ENCODE data around the gene ABCA3.

ABCA3 gene

GRCh38 chr16:2236337-2237101, 104.0 kb downstream of the ABCA3 start, which contains the start of gene DNASE1L2:
Gene DNASE1L2, plus strand, starts transcription at chr16:2236444. Its CDS starts 373 bp downstream, at chr16:2236817.
- Histone ChIP-seq H3K27me3 (replicated peaks; ENCODE audit: control insufficient read depth, insufficient read depth, low read length, poor library complexity, severe bottlenecking) (peaks cover 7% of the 10 kb centered on the region), H3K4me1 (ENCODE audit: control insufficient read depth, insufficient read depth, low read length, poor library complexity, severe bottlenecking) (peaks cover 11% of the 10 kb centered on the region), H3K27ac (ENCODE audit: insufficient read depth, low read length, poor library complexity, severe bottlenecking) (no peak within 1 kb of the TSS), H3K4me3 (ENCODE audit: insufficient read depth, low read depth, low read length, poor library complexity, severe bottlenecking) (no peak within 1 kb of the TSS), H3K9me3 (ENCODE audit: control insufficient read depth, low read length) (no peaks in the 10 kb centered on the region), H3K36me3 (ENCODE audit: control insufficient read depth, insufficient read depth, low read length) (peaks cover 40% of the 10 kb centered on the region)
- DNase-seq = no peak

- no peak overlapping the region for H3K4me3 ChIP-seq (ENCODE audit: insufficient read depth, low read depth, low read length, poor library complexity, severe bottlenecking)
- no peaks in the 10 kb centered on the region for H3K9me3 ChIP-seq (ENCODE audit: control insufficient read depth, low read length)
- no peak for DNase-seq
- peaks cover 11% of the 10 kb centered on the region for H3K4me1 ChIP-seq (ENCODE audit: control insufficient read depth, insufficient read depth, low read length, poor library complexity, severe bottlenecking)
- H3K27ac ChIP-seq (ENCODE audit: insufficient read depth, low read length, poor library complexity, severe bottlenecking) = no peak overlapping the region
- peaks cover 47% of the 10 kb centered on the region for H3K36me3 ChIP-seq (ENCODE audit: control insufficient read depth, insufficient read depth, low read length)
- H3K27me3 ChIP-seq (replicated peaks; ENCODE audit: control insufficient read depth, insufficient read depth, low read length, poor library complexity, severe bottlenecking) = peaks cover 7% of the 10 kb centered on the region
These were observed 104.7 kb downstream of the ABCA3 start for GRCh38 chr16:2235695-2236336.

DNA sequence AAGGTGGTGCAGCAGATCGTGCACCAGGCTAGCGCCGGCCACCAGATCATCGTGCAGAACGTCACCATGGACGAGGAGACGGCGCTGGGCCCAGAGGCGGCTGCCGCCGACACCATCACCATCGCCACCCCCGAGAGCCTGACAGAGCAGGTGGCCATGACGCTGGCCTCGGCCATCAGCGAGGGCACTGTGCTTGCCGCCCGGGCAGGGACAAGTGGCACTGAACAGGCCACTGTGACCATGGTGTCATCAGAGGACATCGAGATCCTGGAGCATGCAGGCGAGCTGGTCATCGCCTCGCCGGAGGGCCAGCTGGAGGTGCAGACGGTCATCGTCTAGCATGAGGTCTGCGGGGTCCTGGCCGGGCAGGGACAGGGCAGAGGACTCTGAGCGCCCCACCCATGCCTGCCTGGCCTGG, 105.3 kb downstream of the ABCA3 start:
- peaks cover 7% of the 10 kb centered on the region for H3K27me3 ChIP-seq (replicated peaks; ENCODE audit: control insufficient read depth, insufficient read depth, low read length, poor library complexity, severe bottlenecking)
- no peak overlapping the region for H3K27ac ChIP-seq (ENCODE audit: insufficient read depth, low read length, poor library complexity, severe bottlenecking)
- H3K4me3 ChIP-seq (ENCODE audit: insufficient read depth, low read depth, low read length, poor library complexity, severe bottlenecking) = no peak overlapping the region
- H3K4me1 ChIP-seq (ENCODE audit: control insufficient read depth, insufficient read depth, low read length, poor library complexity, severe bottlenecking) = peaks cover 11% of the 10 kb centered on the region
- no peak for DNase-seq
- peaks cover 53% of the 10 kb centered on the region for H3K36me3 ChIP-seq (ENCODE audit: control insufficient read depth, insufficient read depth, low read length)
- H3K9me3 ChIP-seq (ENCODE audit: control insufficient read depth, low read length) = no peaks in the 10 kb centered on the region

DNA sequence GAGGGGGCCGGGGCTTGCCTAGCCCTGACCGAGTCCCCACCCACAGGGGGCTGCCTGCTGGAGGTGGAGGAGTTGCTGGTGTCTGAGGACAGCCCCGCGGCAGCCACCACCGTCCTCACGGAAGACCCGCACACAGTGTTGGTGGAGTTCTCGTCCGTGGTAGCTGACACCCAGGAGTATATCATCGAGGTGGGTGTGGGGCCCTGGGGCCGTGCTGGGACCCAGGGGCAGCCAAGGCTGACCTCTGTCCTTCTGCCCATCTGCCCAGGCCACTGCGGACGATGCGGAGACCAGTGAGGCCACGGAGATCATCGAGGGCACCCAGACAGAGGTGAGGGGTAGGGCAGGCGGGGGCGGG, 105.7 kb downstream of the ABCA3 start:
- Histone ChIP-seq H3K27me3 (replicated peaks; ENCODE audit: control insufficient read depth, insufficient read depth, low read length, poor library complexity, severe bottlenecking) (peaks cover 7% of the 10 kb centered on the region), H3K9me3 (ENCODE audit: control insufficient read depth, low read length) (no peaks in the 10 kb centered on the region), H3K27ac (ENCODE audit: insufficient read depth, low read length, poor library complexity, severe bottlenecking) (no peak overlapping the region), H3K36me3 (ENCODE audit: control insufficient read depth, insufficient read depth, low read length) (peaks cover 57% of the 10 kb centered on the region), H3K4me1 (ENCODE audit: control insufficient read depth, insufficient read depth, low read length, poor library complexity, severe bottlenecking) (peaks cover 11% of the 10 kb centered on the region), H3K4me3 (ENCODE audit: insufficient read depth, low read depth, low read length, poor library complexity, severe bottlenecking) (no peak overlapping the region)
- no peak for DNase-seq

DNA sequence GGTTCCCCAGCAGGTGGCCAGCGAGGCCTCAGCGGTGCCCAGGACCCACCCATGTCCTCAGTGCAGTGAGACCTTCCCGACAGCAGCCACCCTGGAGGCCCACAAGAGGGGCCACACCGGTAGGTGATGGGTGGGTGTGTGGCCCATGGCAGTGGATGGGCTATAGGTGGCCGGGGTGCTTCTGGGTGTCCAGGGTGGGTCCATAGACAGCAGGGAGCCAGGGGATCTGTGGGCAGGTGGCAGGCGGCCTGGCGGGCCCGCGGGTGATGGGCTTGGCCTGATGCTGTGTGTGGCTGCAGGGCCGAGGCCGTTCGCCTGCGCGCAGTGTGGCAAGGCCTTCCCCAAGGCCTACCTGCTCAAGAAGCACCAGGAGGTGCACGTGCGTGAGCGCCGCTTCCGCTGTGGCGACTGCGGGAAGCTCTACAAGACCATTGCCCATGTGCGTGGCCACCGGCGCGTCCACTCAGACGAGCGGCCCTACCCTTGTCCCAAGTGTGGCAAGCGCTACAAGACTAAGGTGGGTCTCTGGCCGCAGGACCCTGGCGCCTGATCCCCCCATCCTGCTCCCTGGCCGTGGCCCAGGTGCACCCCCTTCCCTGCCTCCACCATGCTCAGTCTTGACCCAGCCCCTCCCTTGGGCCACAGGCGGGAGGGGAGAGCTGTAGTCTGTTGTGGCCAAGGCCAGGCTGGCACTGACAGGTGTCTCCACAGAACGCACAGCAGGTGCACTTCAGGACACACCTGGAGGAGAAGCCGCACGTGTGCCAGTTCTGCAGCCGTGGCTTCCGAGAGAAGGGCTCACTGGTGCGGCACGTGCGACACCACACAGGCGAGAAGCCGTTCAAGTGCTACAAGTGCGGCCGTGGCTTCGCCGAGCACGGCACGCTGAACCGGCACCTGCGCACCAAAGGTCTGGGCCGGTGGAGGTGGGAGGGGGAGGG, 106.4 kb downstream of the ABCA3 start:
- H3K4me1 ChIP-seq (ENCODE audit: control insufficient read depth, insufficient read depth, low read length, poor library complexity, severe bottlenecking) = peaks cover 11% of the 10 kb centered on the region
- no peak for DNase-seq
- no peaks in the 10 kb centered on the region for H3K9me3 ChIP-seq (ENCODE audit: control insufficient read depth, low read length)
- H3K4me3 ChIP-seq (ENCODE audit: insufficient read depth, low read depth, low read length, poor library complexity, severe bottlenecking) = no peak overlapping the region
- no peak overlapping the region for H3K27ac ChIP-seq (ENCODE audit: insufficient read depth, low read length, poor library complexity, severe bottlenecking)
- peaks cover 7% of the 10 kb centered on the region for H3K27me3 ChIP-seq (replicated peaks; ENCODE audit: control insufficient read depth, insufficient read depth, low read length, poor library complexity, severe bottlenecking)
- H3K36me3 ChIP-seq (ENCODE audit: control insufficient read depth, insufficient read depth, low read length) = peaks cover 64% of the 10 kb centered on the region

DNA sequence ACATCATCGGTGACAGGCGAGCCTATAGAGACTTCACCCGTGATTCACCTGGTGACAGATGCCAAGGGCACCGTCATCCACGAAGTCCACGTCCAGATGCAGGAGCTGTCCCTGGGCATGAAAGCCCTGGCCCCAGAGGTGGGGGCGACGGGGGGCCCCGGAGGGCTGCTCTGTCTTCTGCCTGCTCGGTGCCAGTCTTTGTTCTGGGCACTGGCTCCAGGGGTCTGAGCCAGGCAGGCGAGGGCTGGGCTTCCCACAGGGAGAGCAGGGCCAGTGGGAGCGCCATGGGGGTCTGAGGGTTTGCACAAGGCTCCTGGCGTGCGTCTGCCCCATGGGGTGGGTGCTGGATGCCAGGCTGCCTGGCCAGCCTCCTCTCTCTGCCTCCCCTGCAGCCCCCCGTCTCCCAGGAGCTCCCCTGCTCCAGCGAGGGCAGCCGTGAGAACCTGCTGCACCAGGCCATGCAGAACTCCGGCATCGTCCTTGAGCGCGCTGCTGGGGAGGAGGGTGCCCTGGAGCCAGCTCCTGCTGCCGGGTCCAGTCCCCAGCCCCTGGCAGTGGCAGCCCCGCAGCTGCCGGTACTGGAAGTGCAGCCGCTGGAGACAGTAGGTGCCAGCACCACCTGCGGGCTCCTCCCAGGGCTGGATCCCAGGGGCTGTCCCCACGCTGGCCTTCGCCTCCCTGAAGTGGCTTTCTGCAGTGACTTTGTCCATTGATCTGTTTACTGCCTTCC, 107.3 kb downstream of the ABCA3 start:
- Histone ChIP-seq H3K27ac (ENCODE audit: insufficient read depth, low read length, poor library complexity, severe bottlenecking) (no peak overlapping the region), H3K4me3 (ENCODE audit: insufficient read depth, low read depth, low read length, poor library complexity, severe bottlenecking) (no peak overlapping the region), H3K4me1 (ENCODE audit: control insufficient read depth, insufficient read depth, low read length, poor library complexity, severe bottlenecking) (peaks cover 11% of the 10 kb centered on the region)

DNA sequence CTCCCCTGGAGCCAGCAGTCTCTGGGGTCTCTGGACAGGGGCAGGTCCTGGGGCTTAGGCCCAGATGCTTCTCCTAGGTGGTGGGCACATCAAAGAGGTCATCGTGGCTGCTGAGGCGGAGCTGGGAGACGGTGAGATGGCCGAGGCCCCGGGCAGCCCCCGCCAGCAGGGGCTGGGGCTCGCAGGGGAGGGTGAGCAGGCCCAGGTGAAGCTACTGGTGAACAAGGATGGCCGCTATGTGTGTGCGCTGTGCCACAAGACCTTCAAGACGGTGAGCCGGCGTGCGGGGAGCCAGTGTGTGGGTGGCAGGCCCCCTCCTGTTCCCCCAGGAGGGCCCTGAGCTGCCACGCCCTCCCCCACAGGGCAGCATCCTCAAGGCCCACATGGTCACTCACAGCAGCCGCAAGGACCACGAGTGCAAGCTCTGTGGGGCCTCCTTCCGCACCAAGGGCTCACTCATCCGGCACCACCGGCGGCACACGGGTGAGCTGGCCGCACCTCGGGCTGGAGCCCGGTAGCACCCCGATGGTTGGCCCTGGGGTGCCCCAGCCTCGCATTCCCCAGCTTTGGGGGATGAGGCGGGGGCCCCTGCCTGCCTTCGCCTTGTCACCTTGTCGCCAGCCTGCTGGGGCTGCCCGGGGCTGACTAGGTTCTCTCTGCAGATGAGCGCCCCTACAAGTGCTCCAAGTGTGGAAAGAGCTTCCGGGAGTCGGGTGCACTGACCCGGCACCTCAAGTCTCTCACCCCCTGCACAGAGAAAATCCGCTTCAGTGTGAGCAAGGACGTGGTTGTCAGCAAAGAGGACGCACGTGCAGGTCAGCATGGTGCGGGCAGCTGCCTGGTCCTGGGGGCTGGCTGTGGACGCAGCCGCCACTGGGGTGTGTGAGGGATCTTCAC, 108.2 kb downstream of the ABCA3 start:
- no peak overlapping the region for H3K27ac ChIP-seq (ENCODE audit: insufficient read depth, low read length, poor library complexity, severe bottlenecking)
- peaks cover 11% of the 10 kb centered on the region for H3K4me1 ChIP-seq (ENCODE audit: control insufficient read depth, insufficient read depth, low read length, poor library complexity, severe bottlenecking)
- no peak overlapping the region for H3K4me3 ChIP-seq (ENCODE audit: insufficient read depth, low read depth, low read length, poor library complexity, severe bottlenecking)
- no peaks in the 10 kb centered on the region for H3K9me3 ChIP-seq (ENCODE audit: control insufficient read depth, low read length)
- peaks cover 7% of the 10 kb centered on the region for H3K27me3 ChIP-seq (replicated peaks; ENCODE audit: control insufficient read depth, insufficient read depth, low read length, poor library complexity, severe bottlenecking)
- no peak for DNase-seq
- peaks cover 75% of the 10 kb centered on the region for H3K36me3 ChIP-seq (ENCODE audit: control insufficient read depth, insufficient read depth, low read length)

More for the DNA sequence above, 107.3 kb downstream of the ABCA3 start:
- no peaks in the 10 kb centered on the region for H3K9me3 ChIP-seq (ENCODE audit: control insufficient read depth, low read length)
- no peak for DNase-seq
- H3K27me3 ChIP-seq (replicated peaks; ENCODE audit: control insufficient read depth, insufficient read depth, low read length, poor library complexity, severe bottlenecking) = peaks cover 7% of the 10 kb centered on the region
- H3K36me3 ChIP-seq (ENCODE audit: control insufficient read depth, insufficient read depth, low read length) = peaks cover 73% of the 10 kb centered on the region

GRCh38 chr16:2231016-2231931, 109.3 kb downstream of the ABCA3 start:
- peaks cover 2% of the 10 kb centered on the region for H3K4me1 ChIP-seq (ENCODE audit: control insufficient read depth, insufficient read depth, low read length, poor library complexity, severe bottlenecking)
- peaks cover 75% of the 10 kb centered on the region for H3K36me3 ChIP-seq (ENCODE audit: control insufficient read depth, insufficient read depth, low read length)
- H3K9me3 ChIP-seq (ENCODE audit: control insufficient read depth, low read length) = no peaks in the 10 kb centered on the region
- no peak overlapping the region for H3K4me3 ChIP-seq (ENCODE audit: insufficient read depth, low read depth, low read length, poor library complexity, severe bottlenecking)
- H3K27ac ChIP-seq (ENCODE audit: insufficient read depth, low read length, poor library complexity, severe bottlenecking) = no peak overlapping the region
- no peak for DNase-seq
- H3K27me3 ChIP-seq (replicated peaks; ENCODE audit: control insufficient read depth, insufficient read depth, low read length, poor library complexity, severe bottlenecking) = peaks cover 3% of the 10 kb centered on the region
